Mesothelial cell of epicardium (in vitro differentiated cells): ENCODE measurements around the gene CGNL1. TPM values are rescaled to one million over a fixed set of nuclear protein-coding genes. Genes with fewer than 3 reads are reported as not detected.

Experiments used
- DNase-seq, 2 experiments: peaks; one replicate each; pipeline ENCODE4 v3.0.0; 2021; ENCODE audit warnings: low spot score in 2 of 2; ENCODE audit not compliant: unreplicated experiment in 2 of 2
- H3K27ac Mint-ChIP-seq: 2 replicates; pipeline ENCODE4 v1.8.0; 2021; ENCODE audit warnings: mixed read lengths
- H3K27me3 Mint-ChIP-seq: 2 replicates; pipeline ENCODE4 v1.8.0; 2021; ENCODE audit warnings: low read depth, mixed read lengths
- H3K36me3 Mint-ChIP-seq: 2 replicates; pipeline ENCODE4 v1.8.0; 2021; ENCODE audit warnings: mixed read lengths
- H3K4me1 Mint-ChIP-seq: 2 replicates; pipeline ENCODE4 v1.8.0; 2021; ENCODE audit warnings: mixed read lengths
- H3K4me3 Mint-ChIP-seq: 2 replicates; pipeline ENCODE4 v1.8.0; 2021; ENCODE audit warnings: mild to moderate bottlenecking, moderate library complexity, mixed read lengths
- H3K9me3 Mint-ChIP-seq: 2 replicates; pipeline ENCODE4 v1.8.0; 2021; ENCODE audit warnings: mixed read lengths
- total RNA-seq: library from RNA; stranded (reverse); gene quantifications from 3 replicates; pipeline ENCODE4 v1.2.1, GENCODE V29; 2021
- TF ChIP-seq, protein P1 (sequence below): fragments of 200-600 bp; sonication (generic); IDR thresholded peaks from one replicate; pipeline ENCODE4 v1.5.0; 2021; ENCODE audit warnings: antibody characterized with exemption; ENCODE audit not compliant: unreplicated experiment

CGNL1 gene
- total RNA-seq, 1 donor from 2014 or later: 34.1 TPM

- no peak for DNase-seq
- no peaks in the 10 kb centered on the region for H3K36me3 Mint-ChIP-seq
- H3K4me3 Mint-ChIP-seq: no peak overlapping the region
- TF ChIP-seq, protein P1, sequence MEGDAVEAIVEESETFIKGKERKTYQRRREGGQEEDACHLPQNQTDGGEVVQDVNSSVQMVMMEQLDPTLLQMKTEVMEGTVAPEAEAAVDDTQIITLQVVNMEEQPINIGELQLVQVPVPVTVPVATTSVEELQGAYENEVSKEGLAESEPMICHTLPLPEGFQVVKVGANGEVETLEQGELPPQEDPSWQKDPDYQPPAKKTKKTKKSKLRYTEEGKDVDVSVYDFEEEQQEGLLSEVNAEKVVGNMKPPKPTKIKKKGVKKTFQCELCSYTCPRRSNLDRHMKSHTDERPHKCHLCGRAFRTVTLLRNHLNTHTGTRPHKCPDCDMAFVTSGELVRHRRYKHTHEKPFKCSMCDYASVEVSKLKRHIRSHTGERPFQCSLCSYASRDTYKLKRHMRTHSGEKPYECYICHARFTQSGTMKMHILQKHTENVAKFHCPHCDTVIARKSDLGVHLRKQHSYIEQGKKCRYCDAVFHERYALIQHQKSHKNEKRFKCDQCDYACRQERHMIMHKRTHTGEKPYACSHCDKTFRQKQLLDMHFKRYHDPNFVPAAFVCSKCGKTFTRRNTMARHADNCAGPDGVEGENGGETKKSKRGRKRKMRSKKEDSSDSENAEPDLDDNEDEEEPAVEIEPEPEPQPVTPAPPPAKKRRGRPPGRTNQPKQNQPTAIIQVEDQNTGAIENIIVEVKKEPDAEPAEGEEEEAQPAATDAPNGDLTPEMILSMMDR: no peak
- peaks cover 13% of the 10 kb centered on the region for H3K4me1 Mint-ChIP-seq
- no peaks in the 10 kb centered on the region for H3K27me3 Mint-ChIP-seq
- no peak overlapping the region for H3K27ac Mint-ChIP-seq
- no peaks in the 10 kb centered on the region for H3K9me3 Mint-ChIP-seq
These were observed 33.3 kb upstream of the CGNL1 start for GRCh38 chr15:57343048-57343447.

DNA sequence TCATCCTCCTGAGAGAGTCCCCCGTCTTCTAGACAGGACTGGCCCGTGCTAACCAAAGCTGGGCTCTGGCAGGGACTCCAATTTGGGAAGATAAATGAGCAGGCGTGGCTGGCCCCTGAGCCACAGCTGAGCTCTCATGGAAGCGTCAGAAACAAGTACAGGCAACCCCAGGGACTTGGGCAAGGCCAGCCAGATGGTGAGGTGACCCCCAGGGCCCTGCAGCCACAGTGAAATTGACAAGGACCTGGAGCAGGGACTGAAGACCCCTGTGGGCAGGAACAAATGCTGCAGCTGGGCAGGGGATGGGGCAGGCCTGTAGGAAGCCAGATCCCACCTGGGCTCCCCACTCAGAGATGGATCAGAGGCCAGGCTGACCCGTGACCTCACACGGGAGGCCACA lies 32.8 kb upstream of the CGNL1 start:
- no peak overlapping the region for H3K27ac Mint-ChIP-seq
- H3K4me1 Mint-ChIP-seq: peaks cover 12% of the 10 kb centered on the region
- TF ChIP-seq, protein P1: no peak
- no peak overlapping the region for H3K4me3 Mint-ChIP-seq
- H3K27me3 Mint-ChIP-seq: no peaks in the 10 kb centered on the region
- peaks cover under 1% of the 10 kb centered on the region for H3K9me3 Mint-ChIP-seq
- no peaks in the 10 kb centered on the region for H3K36me3 Mint-ChIP-seq
- no peak for DNase-seq

GRCh38 chr15:57344282-57344681 lies 32.0 kb upstream of the CGNL1 start:
- Mint-ChIP-seq H3K27ac (no peak overlapping the region), H3K9me3 (peaks cover 4% of the 10 kb centered on the region), H3K4me3 (no peak overlapping the region), H3K4me1 (peaks cover 12% of the 10 kb centered on the region), H3K36me3 (no peaks in the 10 kb centered on the region), H3K27me3 (no peaks in the 10 kb centered on the region)
- TF ChIP-seq, protein P1: no peak
- no peak for DNase-seq

- no peaks in the 10 kb centered on the region for H3K36me3 Mint-ChIP-seq
- no peak for DNase-seq
These were observed 30.7 kb upstream of the CGNL1 start for GRCh38 chr15:57345584-57345983.

DNA sequence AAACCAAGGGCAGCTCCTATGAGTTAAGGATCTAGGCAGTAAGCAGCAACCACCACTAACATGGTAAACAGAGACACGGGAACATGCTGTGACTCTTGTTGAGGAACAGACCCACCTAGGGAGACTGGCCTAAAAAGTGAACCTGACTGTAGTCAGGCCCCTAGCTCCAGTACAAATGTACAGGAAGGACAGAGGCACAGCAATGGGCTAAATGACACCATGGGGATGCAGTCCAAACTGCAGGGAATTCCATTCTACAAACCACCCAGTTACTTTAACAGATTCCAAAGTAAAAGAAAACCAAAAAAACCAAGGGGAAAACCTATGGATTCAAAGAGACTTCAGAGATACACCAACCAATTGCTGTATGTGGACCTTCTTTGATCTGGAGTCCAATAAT lies 28.2 kb upstream of the CGNL1 start:
- Mint-ChIP-seq H3K9me3 (peaks cover 4% of the 10 kb centered on the region), H3K27me3 (no peaks in the 10 kb centered on the region), H3K4me1 (peaks cover 4% of the 10 kb centered on the region), H3K36me3 (no peaks in the 10 kb centered on the region), H3K4me3 (no peak overlapping the region), H3K27ac (no peak overlapping the region)
- no peak for DNase-seq
- TF ChIP-seq, protein P1: no peak

More at GRCh38 chr15:57345584-57345983, 30.7 kb upstream of the CGNL1 start:
- no peak overlapping the region for H3K27ac Mint-ChIP-seq
- no peaks in the 10 kb centered on the region for H3K27me3 Mint-ChIP-seq
- peaks cover 4% of the 10 kb centered on the region for H3K9me3 Mint-ChIP-seq
- no peak overlapping the region for H3K4me3 Mint-ChIP-seq
- H3K4me1 Mint-ChIP-seq: peaks cover 12% of the 10 kb centered on the region
- TF ChIP-seq, protein P1: no peak
